NCI-H526 (cell line): ENCODE results near the gene CCL27.

Source experiments
- DNase-seq, 2 experiments: peaks; one replicate each; lab custom pipeline; 2025; lab: John Stamatoyannopoulos, UW

The CCL27 gene

DNA sequence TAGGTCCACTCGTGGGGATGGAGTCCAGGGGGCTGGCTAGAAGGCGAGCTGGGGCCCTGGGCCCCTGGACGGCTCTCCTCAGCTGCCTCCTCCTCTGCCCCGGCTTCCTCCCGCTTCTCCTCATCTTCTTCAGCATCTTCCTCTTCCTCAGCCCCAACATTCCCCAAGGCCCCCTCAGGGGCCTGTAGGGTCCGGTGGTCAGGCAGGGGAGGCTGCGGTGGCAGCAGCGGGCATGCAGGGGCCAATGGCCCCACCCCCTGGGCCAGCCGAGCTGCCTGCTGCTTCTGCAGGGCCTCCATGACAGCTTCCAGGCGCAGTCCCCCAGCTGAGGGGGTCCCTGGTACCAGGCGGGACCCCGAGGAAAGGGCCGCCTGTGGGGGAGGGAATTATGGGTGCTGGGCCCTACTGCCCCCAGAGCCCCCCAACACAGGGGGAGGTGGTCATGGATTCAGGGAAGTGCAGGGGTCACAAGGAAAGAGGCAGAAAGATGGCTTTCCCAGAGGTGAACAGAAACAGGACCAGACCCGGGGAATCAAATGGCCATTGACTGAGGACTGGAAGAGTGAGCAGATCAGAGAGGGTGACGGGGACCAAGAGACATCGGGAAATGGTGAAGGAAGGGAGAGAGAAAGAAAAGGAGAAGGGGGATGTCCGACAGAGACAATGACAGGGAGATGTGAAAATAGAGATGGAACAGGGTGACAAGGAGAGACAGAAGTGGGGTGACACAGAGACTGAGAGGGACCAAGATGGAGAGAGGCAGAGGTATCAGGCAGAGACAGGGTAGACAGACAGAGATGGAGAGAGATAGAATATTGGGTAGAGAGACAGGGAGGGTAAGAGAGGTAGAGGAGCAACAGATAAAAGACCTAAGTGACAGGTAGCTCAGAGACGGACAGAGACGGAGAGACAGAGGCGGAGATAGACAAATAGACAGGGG is 34.5 kb downstream of the CCL27 start:
- no peak for DNase-seq

DNA sequence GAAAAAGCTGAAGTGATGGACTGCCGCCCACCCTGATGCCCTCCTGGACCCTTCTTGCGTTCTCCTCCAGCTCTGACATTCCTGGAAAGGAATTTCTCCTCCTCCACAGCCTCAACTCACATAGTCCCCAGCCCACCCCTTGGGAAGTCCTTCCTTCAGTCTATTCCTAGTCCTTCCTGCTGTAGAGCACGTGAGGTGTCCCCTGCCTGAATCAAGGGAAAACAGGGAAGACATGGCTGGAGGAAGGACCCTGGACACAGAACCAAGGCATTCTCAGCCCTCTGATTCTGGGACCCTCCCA is 37.3 kb downstream of the CCL27 start:
- DNase-seq: no peak

DNA sequence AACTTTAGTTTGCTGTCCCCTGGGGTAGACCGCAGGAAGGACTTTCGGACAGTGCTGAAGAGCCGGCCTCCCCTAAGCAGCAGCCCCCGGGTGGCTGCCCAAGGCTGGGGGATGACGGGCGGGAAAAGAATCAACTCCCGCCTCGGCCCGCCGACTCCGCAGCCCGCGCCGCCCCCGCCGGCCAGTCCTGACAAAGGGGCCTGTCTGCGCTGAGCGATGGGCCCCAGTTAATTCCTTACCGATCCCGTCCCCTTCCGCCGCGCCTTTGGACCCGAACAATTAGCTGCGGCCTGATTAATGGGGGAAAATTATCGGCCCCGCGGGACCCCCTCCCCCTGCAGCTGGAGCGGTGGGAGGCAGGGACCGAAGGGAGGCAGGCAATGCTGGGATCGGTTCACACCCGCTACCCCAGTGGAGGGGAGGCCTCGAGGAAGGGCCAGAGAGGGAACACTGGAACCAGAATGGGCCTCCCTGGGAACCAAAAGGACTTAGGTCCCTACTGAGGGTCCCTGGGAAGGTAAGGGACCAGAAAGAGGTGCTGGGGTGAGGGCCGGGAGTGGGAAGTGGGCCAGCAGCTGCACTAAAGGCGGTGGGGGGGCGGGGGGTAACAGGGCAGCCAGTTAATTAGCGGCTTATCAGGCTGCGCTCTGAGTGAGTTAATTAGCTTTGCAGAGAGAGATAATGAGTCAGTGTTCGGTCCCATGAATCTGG is 37.8 kb downstream of the CCL27 start:
- DNase-seq: no peak

DNA sequence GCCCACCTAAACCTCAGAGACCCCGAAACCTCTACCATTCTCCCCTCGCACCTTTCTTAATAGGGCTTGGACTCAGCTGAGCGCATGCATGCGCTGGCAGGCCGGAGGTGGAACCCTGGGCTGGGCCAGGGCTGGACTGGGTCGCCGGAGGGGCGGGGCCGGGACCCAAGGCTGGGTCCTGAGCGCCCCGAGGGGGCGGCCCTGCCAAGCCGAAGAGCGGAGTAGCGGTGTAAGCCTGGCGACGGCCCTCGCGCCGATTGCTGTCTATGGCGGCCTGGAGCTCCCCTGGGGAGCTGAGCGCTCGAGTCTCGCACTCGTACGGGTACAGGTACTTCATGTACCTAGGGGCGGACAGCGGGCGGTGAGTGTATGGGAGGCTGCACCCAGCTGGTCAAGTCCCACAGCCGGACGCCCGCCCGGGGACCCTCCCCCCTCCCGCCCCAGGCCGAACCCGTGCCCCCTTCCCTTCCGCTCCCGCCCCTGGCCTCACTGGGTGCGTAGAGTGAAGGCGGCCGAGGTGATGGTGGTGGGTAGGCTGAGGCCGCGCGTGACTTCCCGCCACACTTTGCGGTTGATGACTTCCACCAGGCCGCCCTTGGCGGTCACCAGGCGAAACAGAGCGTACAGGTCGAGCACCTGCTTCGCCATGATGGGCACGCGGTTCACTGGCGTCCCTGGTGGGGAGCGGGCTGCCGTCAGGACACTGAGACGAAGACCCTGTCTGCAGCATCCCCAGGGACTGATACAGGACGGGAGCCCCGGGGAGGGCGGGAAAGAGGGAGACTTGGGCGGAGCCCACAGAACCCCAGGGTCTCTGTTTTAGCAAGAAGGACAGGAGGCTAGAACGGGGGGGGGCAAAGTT is 38.9 kb downstream of the CCL27 start:
- DNase-seq: no peak

DNA sequence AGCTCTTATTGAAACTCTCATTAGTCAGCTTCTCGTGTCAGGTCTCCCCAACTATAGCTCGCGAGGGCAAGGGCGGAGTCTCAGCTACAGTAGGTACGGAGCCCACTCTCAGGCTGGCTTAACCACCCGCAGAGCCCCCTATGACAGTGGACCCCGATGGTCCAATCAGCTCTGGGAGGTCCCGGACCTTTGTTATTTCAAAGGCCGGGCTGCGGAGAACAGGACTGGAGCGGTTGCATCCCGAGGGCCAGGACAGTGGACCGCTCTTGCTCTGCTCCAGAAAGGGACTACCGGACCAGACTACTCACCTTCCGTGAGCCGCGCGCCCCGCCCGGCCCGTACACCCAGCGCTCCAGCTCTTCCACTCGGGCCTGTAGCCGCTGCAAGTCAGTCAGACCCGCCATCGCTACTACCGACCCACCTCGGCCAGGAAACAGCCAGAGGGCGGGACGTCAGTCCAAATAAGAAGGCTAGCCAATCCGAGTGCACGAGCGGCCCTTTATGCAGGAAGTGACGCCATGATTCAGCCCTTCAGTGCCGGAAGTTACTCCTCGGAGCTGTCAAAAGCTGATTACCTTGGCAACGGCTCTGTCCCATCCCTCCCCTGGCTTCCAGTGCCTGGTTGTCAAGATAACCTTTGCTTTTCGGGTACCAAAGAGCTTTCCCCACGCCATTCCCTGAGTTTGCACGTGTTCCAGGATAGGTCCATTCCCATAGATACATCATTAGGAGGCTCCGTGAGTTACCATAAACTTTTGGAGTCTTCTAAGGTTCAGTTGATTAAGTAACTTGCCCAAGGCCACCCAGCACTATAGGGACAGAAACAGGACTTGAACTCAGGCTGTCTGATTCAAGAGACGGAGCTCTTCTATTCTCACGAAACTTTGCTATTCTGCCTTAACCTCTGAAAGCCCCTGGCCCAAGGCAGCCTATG is 42.1 kb downstream of the CCL27 start, which contains the start of gene DCTN3:
Gene DCTN3 (minus strand): TSS at position 435 of the 934 bp plus-strand sequence. CDS start 31 bp downstream, at position 404.
- peak; percentile 90 to 96 for DNase-seq

DNA sequence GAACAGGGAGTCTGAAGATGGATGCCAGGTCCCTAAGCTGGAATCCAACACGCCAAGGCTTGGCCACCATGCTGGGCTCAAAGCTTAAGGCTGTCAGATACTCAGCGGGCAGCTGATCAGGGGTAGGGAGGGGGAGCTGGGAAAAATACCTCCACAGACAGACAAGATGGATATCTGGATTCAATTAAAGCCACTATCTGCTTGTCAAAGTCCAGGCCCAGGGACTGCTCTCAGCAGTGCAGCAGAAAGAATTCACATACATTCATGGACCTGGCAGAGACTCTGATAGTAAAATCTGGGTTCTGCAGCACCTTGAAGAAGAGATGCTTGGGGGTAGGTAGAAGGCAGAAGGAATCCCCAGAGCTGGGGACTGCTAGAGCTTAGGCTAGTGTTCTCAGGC is 47.3 kb downstream of the CCL27 start:
- DNase-seq: no peak

DNA sequence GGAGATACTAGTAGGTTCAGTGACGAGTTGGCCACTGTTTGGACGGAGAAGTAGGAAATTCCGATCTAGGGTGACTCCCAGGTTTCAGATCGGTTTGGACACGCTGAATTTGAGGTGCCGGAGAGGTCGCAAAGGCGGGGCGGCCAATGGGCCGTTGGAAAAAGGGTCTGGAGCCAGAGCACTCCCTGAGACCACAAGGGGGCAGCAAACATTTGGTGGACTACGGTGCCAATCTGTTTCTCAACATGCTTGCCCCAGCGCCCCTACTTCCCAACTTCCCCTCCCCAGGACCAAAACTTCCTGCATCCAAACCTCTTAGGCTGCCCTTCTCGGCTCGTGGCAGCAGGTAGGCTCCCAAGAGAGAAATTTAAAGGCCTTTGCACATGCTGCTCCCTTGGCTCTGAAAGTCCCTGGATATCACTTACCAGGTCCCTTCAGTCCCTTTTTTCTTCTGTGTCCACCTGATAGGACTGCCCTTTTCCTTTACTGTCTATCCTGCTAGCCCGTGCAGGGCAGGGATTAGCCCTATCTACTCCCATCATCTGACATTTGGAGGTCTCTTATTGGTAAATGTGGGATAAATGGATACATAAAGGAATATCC is 49.6 kb downstream of the CCL27 start:
- DNase-seq: peak; percentile 43 to 90
